NT2/D1 (cell line): Measurements from ENCODE around the gene RNASEH2A.

ENCODE experiments used
- DNase-seq: peaks from one replicate; pipeline ENCODE4 v3.0.0-alpha.2; 2011; ENCODE audit warnings: low read depth, low spot score
- H3K27me3 ChIP-seq: 2 replicates; pipeline ENCODE4 v1.6.0; 2011; ENCODE audit warnings: mild to moderate bottlenecking; ENCODE audit not compliant: insufficient read length, insufficient read depth
- H3K36me3 ChIP-seq: 2 replicates; pipeline ENCODE4 v1.6.1; 2011; ENCODE audit warnings: mild to moderate bottlenecking, low read length, mixed read lengths; ENCODE audit not compliant: insufficient read depth, insufficient read length
- H3K4me1 ChIP-seq: 2 replicates; pipeline ENCODE4 v1.5.1; 2011; ENCODE audit not compliant: insufficient read depth, insufficient read length
- H3K4me3 ChIP-seq: 2 replicates; pipeline ENCODE4 v1.5.1; 2011; ENCODE audit warnings: low read depth; ENCODE audit not compliant: insufficient read length
- H3K9ac ChIP-seq: 2 replicates; pipeline ENCODE4 v1.6.0; 2011; ENCODE audit warnings: low read depth; ENCODE audit not compliant: insufficient read length
- H3K9me3 ChIP-seq: 2 replicates; pipeline ENCODE4 v1.5.1; 2011; ENCODE audit warnings: mild to moderate bottlenecking, low read length; ENCODE audit not compliant: insufficient read depth
- SUZ12 ChIP-seq: IDR thresholded peaks from 2 replicates; pipeline ENCODE4 v1.6.1; 2011; ENCODE audit not compliant: insufficient read length, insufficient read depth; ENCODE audit errors: extremely low read depth
- YY1 ChIP-seq: IDR thresholded peaks from 2 replicates; pipeline ENCODE4 v1.6.1; 2011; ENCODE audit not compliant: insufficient read length, insufficient read depth
- ZNF274 ChIP-seq: IDR thresholded peaks from 2 replicates; pipeline ENCODE4 v1.6.1; 2011; ENCODE audit warnings: mild to moderate bottlenecking, low read depth, low read length

Gene RNASEH2A

DNA sequence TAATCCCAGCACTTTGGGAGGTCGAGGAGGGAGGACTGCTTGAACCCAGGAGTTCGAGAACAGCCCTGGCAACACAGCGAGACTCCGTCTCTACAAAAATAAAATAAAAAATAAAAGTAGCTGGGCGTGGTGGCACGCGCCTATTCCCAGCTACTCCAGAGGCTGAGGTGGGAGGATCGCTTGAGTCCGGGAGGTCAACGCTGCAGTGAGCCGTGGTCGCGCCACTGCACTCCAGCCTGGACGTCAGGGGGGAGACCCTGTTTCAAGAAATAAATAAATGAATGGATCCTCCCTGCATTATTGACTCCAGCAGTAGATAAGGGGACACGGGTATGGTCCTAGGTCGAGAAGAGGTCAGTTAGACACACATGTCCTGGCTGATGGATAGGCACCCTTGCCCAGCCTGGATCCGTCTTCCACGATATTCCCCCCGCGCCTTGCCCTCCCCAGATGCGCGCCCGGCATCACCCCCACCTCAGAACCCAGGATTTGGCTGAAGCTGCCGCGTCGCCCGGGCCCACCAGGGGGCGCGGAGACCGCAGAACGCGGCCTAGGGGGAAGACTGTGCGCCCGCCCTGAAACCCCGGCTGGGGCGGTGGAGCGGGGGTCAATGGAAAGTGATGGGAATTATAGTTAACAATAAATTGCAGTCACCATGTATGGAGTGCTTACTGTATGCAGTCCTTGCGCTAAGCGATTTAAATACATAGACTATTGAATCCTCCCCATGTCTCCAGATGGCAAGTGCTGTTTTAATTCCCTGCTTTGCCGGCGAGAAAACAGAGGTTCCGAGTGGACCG is 29.0 kb upstream of the RNASEH2A start:
- Histone ChIP-seq H3K9ac (peak overlapping the region; percentile 86), H3K9me3 (no peaks in the 10 kb centered on the region), H3K4me3 (peak overlapping the region; percentile 72), H3K27me3 (peaks cover 3% of the 10 kb centered on the region), H3K4me1 (peaks cover 19% of the 10 kb centered on the region), H3K36me3 (peaks cover 4% of the 10 kb centered on the region)
- DNase-seq = no peak
- TF ChIP-seq SUZ12 (no peak), YY1 (no peak), ZNF274 (no peak)

DNA sequence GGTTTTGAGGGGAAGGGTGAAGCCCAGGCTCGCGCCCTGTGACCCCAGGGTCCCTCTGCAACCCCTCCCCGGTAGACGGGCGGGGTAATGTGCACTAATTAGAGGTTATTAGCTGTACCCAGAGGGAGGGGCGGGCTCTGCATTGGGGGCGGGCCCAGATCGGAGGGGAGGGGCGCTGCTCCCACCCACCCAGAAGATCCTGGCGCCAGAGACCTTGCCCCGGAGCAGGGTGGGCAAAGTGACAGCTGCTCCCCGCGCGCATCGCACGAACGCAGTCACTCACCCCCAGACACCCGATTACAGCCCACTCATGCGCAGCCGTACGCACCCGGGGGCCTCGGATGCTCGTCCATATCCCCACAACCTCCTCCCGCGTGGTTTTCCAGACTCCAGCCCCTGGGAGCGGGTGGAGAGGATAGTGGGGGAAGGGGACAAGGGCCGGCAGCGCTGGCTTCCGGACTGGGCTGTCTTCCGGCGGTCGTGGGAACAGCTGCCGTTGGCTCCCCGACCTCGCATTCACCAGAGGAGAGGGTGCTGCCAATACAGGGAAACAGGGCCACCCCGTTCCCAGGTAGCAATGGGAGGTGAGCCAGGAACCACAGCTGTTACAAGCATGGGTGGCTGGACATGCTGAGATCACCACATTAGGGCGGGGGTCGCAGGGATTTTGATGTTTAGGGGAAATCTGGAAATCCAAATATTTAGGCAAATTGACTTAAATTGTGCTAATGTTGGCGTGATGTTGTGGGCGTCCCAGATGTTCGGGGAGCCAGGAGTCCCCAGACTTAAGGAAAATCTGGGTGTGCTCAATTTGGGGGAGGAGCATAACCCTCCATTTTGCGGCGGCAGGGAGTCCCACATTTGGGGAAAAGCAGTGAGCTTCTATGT is 28.1 kb upstream of the RNASEH2A start:
- DNase-seq = no peak
- peaks cover 19% of the 10 kb centered on the region for H3K4me1 ChIP-seq
- H3K9ac ChIP-seq = peak overlapping the region; percentile 86
- H3K36me3 ChIP-seq = peaks cover 4% of the 10 kb centered on the region
- H3K4me3 ChIP-seq = peak overlapping the region; percentile 72
- H3K9me3 ChIP-seq = no peaks in the 10 kb centered on the region
- TF ChIP-seq ZNF274 = no peak
- no peak for TF ChIP-seq SUZ12
- TF ChIP-seq YY1 = no peak
- H3K27me3 ChIP-seq = peaks cover 3% of the 10 kb centered on the region

DNA sequence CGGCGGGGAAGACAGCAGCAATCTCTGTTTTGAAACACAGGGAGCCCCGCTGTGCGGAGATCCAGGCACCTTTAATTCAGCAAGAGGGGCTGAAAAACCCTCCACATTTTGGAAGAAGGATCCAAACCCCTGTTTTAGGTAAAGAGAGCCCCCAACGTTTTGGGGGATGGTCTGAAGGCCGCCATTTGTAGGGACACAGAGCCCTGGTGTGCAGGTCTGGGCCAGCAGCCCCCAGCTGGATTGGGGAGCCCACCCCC is 27.6 kb upstream of the RNASEH2A start:
- H3K27me3 ChIP-seq = peaks cover 3% of the 10 kb centered on the region
- H3K4me1 ChIP-seq = peaks cover 23% of the 10 kb centered on the region
- peaks cover 4% of the 10 kb centered on the region for H3K36me3 ChIP-seq
- TF ChIP-seq SUZ12 (no peak), YY1 (no peak), ZNF274 (no peak)
- H3K4me3 ChIP-seq = peak overlapping the region; percentile 72
- no peak for DNase-seq
- no peaks in the 10 kb centered on the region for H3K9me3 ChIP-seq
- H3K9ac ChIP-seq = peak overlapping the region; percentile 86

- H3K9me3 ChIP-seq = no peaks in the 10 kb centered on the region
- peak overlapping the region; percentile 86 for H3K9ac ChIP-seq
- no peak for TF ChIP-seq ZNF274
- TF ChIP-seq SUZ12 = no peak
- TF ChIP-seq YY1 = no peak
- DNase-seq = no peak
- H3K27me3 ChIP-seq = peaks cover 3% of the 10 kb centered on the region
- peak overlapping the region; percentile 72 for H3K4me3 ChIP-seq
- H3K36me3 ChIP-seq = peaks cover 3% of the 10 kb centered on the region
- peaks cover 23% of the 10 kb centered on the region for H3K4me1 ChIP-seq
Observed at GRCh38 chr19:12779162-12779993, 27.0 kb upstream of the RNASEH2A start.

DNA sequence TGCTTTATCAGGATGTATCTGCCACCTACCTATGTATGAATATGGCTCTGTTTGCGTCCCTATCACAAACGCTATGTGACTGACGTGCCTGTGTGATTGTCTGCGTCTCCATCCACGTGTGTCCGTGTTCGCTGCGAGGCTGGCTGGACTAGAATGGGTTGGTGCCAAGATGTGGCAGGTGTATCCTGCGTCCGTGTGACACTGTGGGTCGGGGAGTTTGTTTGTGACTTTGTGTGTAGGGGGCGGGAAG is 24.3 kb upstream of the RNASEH2A start:
- DNase-seq = no peak
- H3K36me3 ChIP-seq = no peaks in the 10 kb centered on the region
- H3K9ac ChIP-seq = peak overlapping the region; percentile 86
- H3K27me3 ChIP-seq = peaks cover 3% of the 10 kb centered on the region
- TF ChIP-seq YY1 (no peak), ZNF274 (no peak), SUZ12 (no peak)
- peak overlapping the region; percentile 59 for H3K4me3 ChIP-seq
- peaks cover 26% of the 10 kb centered on the region for H3K4me1 ChIP-seq
- no peaks in the 10 kb centered on the region for H3K9me3 ChIP-seq

DNA sequence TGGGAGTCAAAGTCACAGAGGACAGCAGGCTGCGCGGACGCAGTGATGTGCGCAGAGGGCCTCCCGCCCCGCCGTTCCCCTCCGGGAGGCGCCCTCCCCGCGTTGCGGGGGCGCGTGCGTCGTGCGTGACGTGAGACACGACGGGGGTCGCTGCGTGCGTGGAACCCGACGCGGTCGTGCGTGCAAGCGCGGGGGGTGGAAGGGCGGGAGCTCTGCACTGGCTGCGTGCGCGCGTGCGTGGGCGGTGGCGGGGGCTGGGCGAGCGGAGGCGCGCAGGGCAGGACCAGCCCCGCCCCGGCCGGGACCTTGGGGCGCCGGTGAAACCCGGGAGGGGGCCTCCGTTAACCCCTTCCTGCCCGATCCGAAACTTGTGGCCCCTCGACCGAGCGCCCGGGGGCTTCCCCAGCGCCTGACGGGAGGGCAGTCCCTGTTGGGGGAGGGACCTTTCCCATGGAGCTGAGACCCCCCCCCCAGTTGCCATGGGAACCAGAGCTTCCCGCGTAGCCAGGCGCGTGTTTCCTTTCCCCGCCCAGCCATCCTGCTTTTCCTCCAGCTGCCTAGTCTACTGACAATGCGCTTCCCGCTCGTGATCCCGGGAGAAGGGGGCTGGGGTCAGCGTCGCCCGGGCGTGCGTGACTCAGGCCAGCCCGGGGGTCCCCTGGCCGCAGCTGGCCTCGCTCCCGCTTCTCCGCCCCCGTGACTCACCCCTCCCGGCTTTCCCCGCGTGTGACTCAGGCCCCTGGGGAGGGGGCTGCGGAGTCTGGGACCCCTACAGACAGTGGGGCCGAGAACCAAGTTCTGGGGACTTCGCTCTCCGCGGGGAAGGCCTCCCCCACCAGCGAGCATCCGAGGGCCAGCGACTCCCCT is 23.7 kb upstream of the RNASEH2A start:
- no peak for DNase-seq
- Histone ChIP-seq H3K9me3 (no peaks in the 10 kb centered on the region), H3K9ac (peak overlapping the region; percentile 86), H3K4me1 (peaks cover 23% of the 10 kb centered on the region), H3K36me3 (no peaks in the 10 kb centered on the region), H3K4me3 (peak overlapping the region; percentile 59), H3K27me3 (peaks cover 3% of the 10 kb centered on the region)
- TF ChIP-seq YY1 = no peak
- no peak for TF ChIP-seq SUZ12
- no peak for TF ChIP-seq ZNF274
